GM12875 (cell line): ENCODE measurements around the gene EIF2B2.

ENCODE experiments used
- H3K4me3 ChIP-seq: one replicate; pipeline ENCODE4 v1.5.1; 2011; ENCODE audit warnings: low read depth, low read length, control low read depth
- TF ChIP-seq, protein P1 (sequence below): IDR thresholded peaks from 2 replicates; pipeline ENCODE4 v1.5.1; 2011; ENCODE audit warnings: low read depth, mild to moderate bottlenecking, control low read depth, inconsistent platforms, low read length, moderate library complexity, borderline replicate concordance; ENCODE audit not compliant: insufficient read depth

The EIF2B2 gene

DNA sequence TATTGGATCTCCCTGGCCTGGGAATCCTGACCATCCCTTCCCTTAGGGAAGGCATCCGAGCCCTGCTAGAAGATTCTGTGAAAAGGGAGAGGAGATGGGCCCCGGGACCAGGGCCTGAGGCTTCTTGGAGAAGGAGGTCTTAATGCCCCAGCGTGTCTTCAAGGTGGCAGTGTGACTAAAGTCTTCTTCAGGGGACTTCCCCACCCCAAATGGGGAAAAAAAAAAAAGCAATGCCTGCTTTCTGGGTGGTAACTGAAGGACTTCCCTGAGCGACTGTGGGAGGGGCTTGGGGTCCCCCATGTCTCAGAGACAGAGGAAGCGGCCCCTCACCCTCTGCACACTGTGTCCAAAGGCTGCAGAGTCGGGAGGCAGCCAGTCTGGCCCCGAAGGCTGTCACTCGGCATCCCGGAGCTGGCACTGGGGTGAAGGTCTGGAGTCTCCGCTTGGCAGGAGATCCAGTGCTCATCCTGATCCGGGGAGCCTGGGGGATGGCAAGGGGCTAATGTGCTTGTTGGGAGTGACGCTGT, 39.5 kb upstream of the EIF2B2 start:
- H3K4me3 ChIP-seq = no peak overlapping the region
- TF ChIP-seq, protein P1, sequence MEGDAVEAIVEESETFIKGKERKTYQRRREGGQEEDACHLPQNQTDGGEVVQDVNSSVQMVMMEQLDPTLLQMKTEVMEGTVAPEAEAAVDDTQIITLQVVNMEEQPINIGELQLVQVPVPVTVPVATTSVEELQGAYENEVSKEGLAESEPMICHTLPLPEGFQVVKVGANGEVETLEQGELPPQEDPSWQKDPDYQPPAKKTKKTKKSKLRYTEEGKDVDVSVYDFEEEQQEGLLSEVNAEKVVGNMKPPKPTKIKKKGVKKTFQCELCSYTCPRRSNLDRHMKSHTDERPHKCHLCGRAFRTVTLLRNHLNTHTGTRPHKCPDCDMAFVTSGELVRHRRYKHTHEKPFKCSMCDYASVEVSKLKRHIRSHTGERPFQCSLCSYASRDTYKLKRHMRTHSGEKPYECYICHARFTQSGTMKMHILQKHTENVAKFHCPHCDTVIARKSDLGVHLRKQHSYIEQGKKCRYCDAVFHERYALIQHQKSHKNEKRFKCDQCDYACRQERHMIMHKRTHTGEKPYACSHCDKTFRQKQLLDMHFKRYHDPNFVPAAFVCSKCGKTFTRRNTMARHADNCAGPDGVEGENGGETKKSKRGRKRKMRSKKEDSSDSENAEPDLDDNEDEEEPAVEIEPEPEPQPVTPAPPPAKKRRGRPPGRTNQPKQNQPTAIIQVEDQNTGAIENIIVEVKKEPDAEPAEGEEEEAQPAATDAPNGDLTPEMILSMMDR = no peak

DNA sequence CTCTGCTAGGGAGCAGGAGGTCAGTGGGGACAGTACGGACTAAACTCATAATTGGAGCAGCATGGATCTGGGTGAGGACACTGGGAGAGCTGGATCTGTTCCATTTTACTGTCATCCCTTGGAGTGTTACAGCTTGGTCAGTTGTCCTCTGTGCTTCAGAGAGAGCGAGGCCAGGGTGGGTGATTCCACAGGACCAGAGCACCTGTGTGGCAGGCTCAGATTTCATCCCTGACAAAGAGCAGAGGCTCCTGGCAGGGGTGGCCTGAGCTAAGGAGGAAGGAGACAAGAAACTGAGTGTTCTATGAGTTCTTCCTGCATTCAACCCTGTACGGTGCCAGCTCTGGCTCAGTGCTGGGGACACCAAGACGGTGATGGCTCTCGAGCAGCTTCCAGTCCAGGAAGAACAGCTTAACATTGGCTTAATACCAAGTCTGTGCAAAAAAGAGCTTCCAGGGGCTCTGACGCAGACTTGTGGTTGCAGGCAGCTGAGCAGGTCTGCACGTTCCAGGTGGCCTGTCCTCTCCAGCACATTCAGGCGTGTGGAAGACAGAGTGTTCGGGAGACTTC, 38.9 kb upstream of the EIF2B2 start:
- H3K4me3 ChIP-seq = no peak overlapping the region
- TF ChIP-seq, protein P1 = no peak

DNA sequence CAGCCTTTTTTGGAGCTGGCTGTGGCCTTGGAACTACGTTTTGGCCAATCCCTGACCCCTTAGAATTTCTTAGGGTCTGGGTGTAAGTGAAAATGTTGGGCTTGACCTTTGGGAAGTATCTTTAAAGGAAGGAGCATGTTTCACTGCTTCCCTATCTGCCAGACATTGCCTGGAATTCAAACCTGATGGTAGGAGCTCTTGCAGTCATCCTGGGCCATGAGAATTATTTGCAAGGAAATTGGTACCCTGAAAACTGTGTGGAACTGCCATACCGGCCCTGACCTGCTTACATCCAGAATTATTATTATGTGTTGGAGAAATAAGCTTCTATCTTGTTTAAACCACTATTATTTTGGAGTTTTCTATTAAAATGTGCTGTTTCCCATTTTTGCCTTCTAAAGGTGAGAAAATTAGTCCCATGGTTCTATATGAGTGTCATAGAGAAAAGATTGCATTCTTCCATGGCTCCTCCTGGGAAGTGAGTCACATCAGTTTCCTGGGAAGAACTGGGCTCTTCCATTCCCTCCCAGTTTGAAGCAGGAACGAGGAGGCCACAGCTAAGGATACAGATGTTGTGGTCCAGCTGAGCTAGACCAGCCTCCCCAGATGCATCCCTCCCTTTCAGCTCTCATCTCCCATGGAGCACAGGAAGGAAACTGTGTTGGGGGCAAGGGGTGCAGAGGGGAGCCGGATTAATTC, 37.8 kb upstream of the EIF2B2 start:
- TF ChIP-seq, protein P1 = no peak
- H3K4me3 ChIP-seq = no peak overlapping the region

DNA sequence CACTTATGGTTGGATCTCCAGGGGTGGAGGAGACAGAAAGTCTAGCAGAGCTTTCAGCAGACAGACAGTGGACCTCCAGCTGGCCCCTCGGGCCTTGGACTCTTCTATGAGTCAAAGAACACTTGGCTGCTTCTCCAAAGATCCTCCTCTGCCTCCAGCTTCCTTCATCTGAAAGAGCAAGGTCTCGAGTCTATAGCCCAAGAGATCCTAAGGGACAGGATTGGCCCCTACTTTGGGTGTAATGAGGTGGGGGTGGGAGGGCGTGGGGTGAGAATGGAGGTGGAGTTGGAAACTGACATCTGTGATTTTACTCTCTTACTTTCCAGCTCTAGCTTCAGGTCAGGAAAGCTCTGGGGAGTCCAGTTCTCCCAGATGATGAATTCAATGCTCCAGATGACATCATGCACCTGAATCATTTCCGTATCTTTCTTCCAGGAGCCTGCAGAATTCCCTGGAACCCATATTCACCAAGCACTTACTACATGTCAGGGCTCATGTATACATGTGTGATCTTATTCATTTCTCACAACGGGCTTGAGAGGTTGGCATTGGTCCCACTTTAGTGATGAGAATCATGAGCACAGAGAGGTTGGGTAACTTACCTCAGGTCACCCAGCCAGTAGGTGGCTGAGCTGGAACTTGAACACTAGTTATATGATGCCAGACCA, 37.1 kb upstream of the EIF2B2 start:
- no peak overlapping the region for H3K4me3 ChIP-seq
- TF ChIP-seq, protein P1 = no peak

DNA sequence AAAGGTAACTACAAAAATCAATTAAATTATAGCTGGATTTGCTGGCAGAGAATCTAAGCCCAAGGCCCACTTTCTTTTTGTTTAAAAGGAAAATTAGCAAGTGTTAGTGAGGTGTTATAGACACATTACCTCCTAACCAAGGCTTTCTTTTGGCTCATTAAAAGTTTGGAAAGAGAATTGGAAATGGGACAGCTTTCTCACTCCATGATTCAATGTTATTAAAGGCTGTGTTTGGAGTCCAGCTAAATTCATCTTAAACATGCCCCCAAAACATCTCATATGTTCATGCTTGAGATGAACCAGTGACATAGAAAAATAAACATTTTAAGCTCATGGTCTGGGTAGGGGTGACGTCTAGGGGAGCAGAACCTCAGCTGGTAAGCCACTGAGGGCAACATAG, 33.9 kb upstream of the EIF2B2 start:
- TF ChIP-seq, protein P1 = no peak
- no peak overlapping the region for H3K4me3 ChIP-seq

DNA sequence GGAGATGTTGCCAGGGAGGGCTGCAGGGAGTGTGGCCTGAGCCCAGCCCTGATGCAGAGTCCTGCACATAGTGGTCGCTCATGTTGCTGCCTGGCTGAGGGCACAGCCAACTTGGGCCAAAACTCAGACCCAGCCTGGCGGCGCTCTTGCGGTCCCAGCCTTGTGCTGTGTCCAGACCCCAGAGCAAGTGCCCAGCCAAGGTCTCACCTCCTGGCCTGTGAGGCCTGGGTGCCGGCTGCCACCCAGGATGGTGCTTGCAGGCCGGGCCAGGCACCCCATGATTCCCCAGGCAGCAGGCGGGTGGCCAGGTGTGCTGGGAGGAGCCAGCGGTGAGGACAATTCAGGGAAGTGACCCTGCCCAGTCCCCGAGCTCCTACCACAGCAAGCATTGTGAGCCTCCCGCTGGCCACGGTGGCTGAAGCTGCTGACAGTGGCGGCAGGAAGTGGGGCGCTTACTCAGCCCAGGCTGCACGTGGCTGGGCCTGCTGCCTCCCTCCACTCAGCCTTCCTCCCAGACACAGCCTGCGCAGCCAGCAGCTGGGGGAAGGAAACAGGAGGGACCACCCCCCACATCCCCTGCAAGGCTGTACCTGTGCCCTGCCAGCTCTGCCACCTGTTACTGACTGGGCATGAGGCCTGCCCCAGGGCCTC, 29.6 kb upstream of the EIF2B2 start:
- TF ChIP-seq, protein P1 = no peak
- H3K4me3 ChIP-seq = no peak overlapping the region

DNA sequence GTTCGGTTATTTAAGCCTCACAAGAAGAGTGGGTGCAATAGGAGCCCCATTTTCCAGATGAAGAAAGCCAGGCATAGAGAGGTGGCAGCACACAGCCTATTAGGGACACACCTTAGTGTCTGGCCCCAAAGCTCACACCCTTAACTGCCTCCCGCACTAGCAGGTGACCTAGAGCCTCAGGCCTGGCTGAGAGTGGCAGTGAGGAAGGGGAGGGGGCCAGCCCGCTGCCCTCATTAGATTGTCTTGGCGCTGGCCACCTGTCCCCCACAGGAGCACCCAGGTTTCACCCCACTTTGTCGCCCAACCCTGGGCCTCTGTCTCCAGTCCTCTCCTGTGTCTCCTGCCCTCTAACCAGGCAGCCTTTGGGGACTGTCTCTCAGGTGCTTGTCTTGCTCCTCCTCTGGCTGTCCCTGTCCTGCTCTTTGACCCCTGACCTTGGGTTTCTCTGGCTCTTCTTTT, 28.8 kb upstream of the EIF2B2 start:
- TF ChIP-seq, protein P1 = no peak
- no peak overlapping the region for H3K4me3 ChIP-seq
